ENCODE measurements around the gene MBD5. TPM values are rescaled to one million over a fixed set of nuclear protein-coding genes. Genes with fewer than 3 reads are reported as not detected.

MBD5 gene
- total RNA-seq, 1 donor from 2014 or later: 44.9 TPM

- no peak for DNase-seq (ENCODE audit: extremely low spot score, unreplicated experiment)
- H3K9me3 Mint-ChIP-seq (ENCODE audit: unreplicated experiment): peaks cover 6% of the 10 kb centered on the region
- H3K27ac Mint-ChIP-seq (ENCODE audit: unreplicated experiment): no peak overlapping the region
- no peaks in the 10 kb centered on the region for H3K27me3 Mint-ChIP-seq (ENCODE audit: unreplicated experiment)
- peaks cover 2% of the 10 kb centered on the region for H3K4me1 Mint-ChIP-seq (ENCODE audit: unreplicated experiment)
- H3K36me3 Mint-ChIP-seq (ENCODE audit: unreplicated experiment): peaks cover 10% of the 10 kb centered on the region
- H3K4me3 Mint-ChIP-seq (ENCODE audit: unreplicated experiment): no peak overlapping the region
- TF ChIP-seq CTCF (IDR thresholded peaks at IDR 0.05): no peak
Observed at GRCh38 chr2:148292431-148292830, 271.5 kb downstream of the MBD5 start.

- no peak for DNase-seq (ENCODE audit: extremely low spot score, unreplicated experiment)
- TF ChIP-seq CTCF (IDR thresholded peaks at IDR 0.05): no peak
- Mint-ChIP-seq H3K4me3 (ENCODE audit: unreplicated experiment) (no peak overlapping the region), H3K4me1 (ENCODE audit: unreplicated experiment) (peaks cover 13% of the 10 kb centered on the region), H3K27me3 (ENCODE audit: unreplicated experiment) (no peaks in the 10 kb centered on the region), H3K36me3 (ENCODE audit: unreplicated experiment) (peaks cover 9% of the 10 kb centered on the region), H3K27ac (ENCODE audit: unreplicated experiment) (no peak overlapping the region), H3K9me3 (ENCODE audit: unreplicated experiment) (peaks cover 5% of the 10 kb centered on the region)
Observed at GRCh38 chr2:148298196-148298595, 277.3 kb downstream of the MBD5 start.

GRCh38 chr2:148299616-148300015 lies 278.7 kb downstream of the MBD5 start:
- no peak overlapping the region for H3K27ac Mint-ChIP-seq (ENCODE audit: unreplicated experiment)
- H3K4me1 Mint-ChIP-seq (ENCODE audit: unreplicated experiment): peaks cover 16% of the 10 kb centered on the region
- peaks cover 4% of the 10 kb centered on the region for H3K36me3 Mint-ChIP-seq (ENCODE audit: unreplicated experiment)
- TF ChIP-seq CTCF (IDR thresholded peaks at IDR 0.05): no peak
- H3K27me3 Mint-ChIP-seq (ENCODE audit: unreplicated experiment): no peaks in the 10 kb centered on the region
- no peak overlapping the region for H3K4me3 Mint-ChIP-seq (ENCODE audit: unreplicated experiment)
- DNase-seq (ENCODE audit: extremely low spot score, unreplicated experiment): no peak
- no peaks in the 10 kb centered on the region for H3K9me3 Mint-ChIP-seq (ENCODE audit: unreplicated experiment)

- TF ChIP-seq CTCF (IDR thresholded peaks at IDR 0.05): no peak
- no peaks in the 10 kb centered on the region for H3K27me3 Mint-ChIP-seq (ENCODE audit: unreplicated experiment)
- H3K4me1 Mint-ChIP-seq (ENCODE audit: unreplicated experiment): peaks cover 16% of the 10 kb centered on the region
- H3K36me3 Mint-ChIP-seq (ENCODE audit: unreplicated experiment): peaks cover 3% of the 10 kb centered on the region
- H3K9me3 Mint-ChIP-seq (ENCODE audit: unreplicated experiment): no peaks in the 10 kb centered on the region
- no peak overlapping the region for H3K4me3 Mint-ChIP-seq (ENCODE audit: unreplicated experiment)
- DNase-seq (ENCODE audit: extremely low spot score, unreplicated experiment): no peak
- no peak overlapping the region for H3K27ac Mint-ChIP-seq (ENCODE audit: unreplicated experiment)
Observed at GRCh38 chr2:148300544-148300943, 279.7 kb downstream of the MBD5 start.

GRCh38 chr2:148301362-148301761 lies 280.5 kb downstream of the MBD5 start:
- DNase-seq (ENCODE audit: extremely low spot score, unreplicated experiment): no peak
- Mint-ChIP-seq H3K9me3 (ENCODE audit: unreplicated experiment) (no peaks in the 10 kb centered on the region), H3K4me3 (ENCODE audit: unreplicated experiment) (no peak overlapping the region), H3K27ac (ENCODE audit: unreplicated experiment) (no peak overlapping the region), H3K4me1 (ENCODE audit: unreplicated experiment) (peaks cover 16% of the 10 kb centered on the region), H3K36me3 (ENCODE audit: unreplicated experiment) (no peaks in the 10 kb centered on the region), H3K27me3 (ENCODE audit: unreplicated experiment) (no peaks in the 10 kb centered on the region)
- TF ChIP-seq CTCF (IDR thresholded peaks at IDR 0.05): no peak

Measured in osteocyte (in vitro differentiated cells).